Coronary artery (tissue), 2 donors: ENCODE data around the gene CLEC14A.

ENCODE experiments used
- DNase-seq: peaks from one replicate; pipeline ENCODE4 v3.0.0-alpha.2; 2017; ENCODE audit warnings: low spot score
- H3K27ac ChIP-seq, 2 donors: fragments of 200-600 bp; sonication (generic); one replicate each; pipeline ENCODE4 v1.5.1; 2016 to 2019
- H3K4me3 ChIP-seq: fragments of 200-600 bp; sonication (generic); 2 replicates; pipeline ENCODE4 v1.5.1; 2016; ENCODE audit warnings: mild to moderate bottlenecking, moderate library complexity
- TF ChIP-seq, protein P1 (sequence below): fragments of 200-600 bp; sonication (generic); IDR thresholded peaks from one replicate; pipeline ENCODE4 v1.5.1; 2019; ENCODE audit warnings: antibody characterized with exemption

CLEC14A gene, protein sequence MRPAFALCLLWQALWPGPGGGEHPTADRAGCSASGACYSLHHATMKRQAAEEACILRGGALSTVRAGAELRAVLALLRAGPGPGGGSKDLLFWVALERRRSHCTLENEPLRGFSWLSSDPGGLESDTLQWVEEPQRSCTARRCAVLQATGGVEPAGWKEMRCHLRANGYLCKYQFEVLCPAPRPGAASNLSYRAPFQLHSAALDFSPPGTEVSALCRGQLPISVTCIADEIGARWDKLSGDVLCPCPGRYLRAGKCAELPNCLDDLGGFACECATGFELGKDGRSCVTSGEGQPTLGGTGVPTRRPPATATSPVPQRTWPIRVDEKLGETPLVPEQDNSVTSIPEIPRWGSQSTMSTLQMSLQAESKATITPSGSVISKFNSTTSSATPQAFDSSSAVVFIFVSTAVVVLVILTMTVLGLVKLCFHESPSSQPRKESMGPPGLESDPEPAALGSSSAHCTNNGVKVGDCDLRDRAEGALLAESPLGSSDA

GRCh38 chr14:38255673-38256532, at the start of gene CLEC14A:
Gene CLEC14A (minus strand): TSS chr14:38256093. CDS start chr14:38256022, 71 bp downstream.
- peak within 1 kb of the TSS; percentile 74 for H3K4me3 ChIP-seq
- TF ChIP-seq, protein P1, sequence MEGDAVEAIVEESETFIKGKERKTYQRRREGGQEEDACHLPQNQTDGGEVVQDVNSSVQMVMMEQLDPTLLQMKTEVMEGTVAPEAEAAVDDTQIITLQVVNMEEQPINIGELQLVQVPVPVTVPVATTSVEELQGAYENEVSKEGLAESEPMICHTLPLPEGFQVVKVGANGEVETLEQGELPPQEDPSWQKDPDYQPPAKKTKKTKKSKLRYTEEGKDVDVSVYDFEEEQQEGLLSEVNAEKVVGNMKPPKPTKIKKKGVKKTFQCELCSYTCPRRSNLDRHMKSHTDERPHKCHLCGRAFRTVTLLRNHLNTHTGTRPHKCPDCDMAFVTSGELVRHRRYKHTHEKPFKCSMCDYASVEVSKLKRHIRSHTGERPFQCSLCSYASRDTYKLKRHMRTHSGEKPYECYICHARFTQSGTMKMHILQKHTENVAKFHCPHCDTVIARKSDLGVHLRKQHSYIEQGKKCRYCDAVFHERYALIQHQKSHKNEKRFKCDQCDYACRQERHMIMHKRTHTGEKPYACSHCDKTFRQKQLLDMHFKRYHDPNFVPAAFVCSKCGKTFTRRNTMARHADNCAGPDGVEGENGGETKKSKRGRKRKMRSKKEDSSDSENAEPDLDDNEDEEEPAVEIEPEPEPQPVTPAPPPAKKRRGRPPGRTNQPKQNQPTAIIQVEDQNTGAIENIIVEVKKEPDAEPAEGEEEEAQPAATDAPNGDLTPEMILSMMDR, result no peak
- peak; percentile 73 for DNase-seq
- peak within 1 kb of the TSS; percentile 9 to 78 for H3K27ac ChIP-seq

DNA sequence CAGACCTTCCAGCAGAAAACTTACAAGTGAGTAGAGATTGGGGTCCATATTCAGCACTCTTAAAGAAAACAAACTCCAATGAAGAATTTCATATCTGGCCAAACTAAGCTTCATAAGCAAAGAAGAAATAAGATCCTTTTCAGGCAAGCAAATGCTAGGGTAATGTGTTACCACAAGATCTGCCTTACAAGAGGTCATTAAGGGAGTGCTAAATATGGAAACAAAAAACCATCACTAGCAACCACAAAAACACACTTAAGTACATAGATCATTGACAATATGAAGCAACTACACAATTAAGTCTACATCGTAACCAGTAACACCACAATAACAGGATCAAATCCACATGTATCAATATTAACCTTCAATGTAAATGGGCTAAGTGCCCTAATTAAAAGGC, 47.1 kb upstream of the CLEC14A start:
- Histone ChIP-seq H3K27ac (no peak overlapping the region), H3K4me3 (no peak overlapping the region)
- TF ChIP-seq, protein P1, result no peak
- no peak for DNase-seq

DNA sequence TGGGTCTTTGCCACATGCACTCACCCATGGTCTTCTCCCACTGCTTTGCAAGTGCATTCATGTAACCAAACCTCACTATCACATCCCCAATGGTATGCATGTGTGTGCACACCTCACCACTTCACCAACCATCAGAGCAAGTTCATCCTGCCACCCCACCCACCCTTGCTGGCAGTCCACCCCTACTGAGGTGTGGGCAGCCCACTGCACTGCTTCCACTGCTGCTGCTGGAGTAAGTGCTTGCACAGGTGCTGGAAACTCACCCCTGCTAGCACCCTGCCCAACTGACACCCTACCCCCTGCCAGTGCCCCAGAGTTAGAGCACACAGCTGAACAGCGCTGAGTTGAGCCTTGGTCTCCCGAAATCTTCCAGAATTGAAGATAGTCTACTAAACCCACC, 46.1 kb upstream of the CLEC14A start:
- no peak for DNase-seq
- no peak overlapping the region for H3K27ac ChIP-seq
- TF ChIP-seq, protein P1, result no peak
- H3K4me3 ChIP-seq, result no peak overlapping the region

DNA sequence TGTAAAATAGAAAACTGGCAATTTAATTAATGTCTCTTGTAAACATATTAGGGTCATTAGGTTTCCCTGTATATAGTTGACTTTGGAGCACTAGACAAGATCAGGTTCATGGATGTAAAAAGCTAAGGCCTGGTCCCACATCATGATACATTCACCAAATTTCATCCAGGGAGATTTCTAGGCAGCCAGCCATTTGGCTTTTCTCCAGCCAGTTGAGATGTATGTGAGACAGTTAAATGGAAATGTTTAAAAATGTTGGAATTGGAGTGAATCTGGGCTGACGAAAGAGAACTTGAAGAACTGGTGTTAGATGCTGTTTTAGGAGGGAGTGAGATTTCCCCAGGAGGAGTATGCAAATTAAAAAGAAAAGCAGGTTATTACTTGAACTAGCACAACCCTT, 41.8 kb upstream of the CLEC14A start:
- no peak for DNase-seq
- Histone ChIP-seq H3K27ac (no peak overlapping the region), H3K4me3 (no peak overlapping the region)
- TF ChIP-seq, protein P1, result no peak

- DNase-seq, result no peak
- TF ChIP-seq, protein P1, result no peak
- no peak overlapping the region for H3K4me3 ChIP-seq
- no peak overlapping the region for H3K27ac ChIP-seq
These were observed 36.0 kb upstream of the CLEC14A start for GRCh38 chr14:38291681-38292467.

DNA sequence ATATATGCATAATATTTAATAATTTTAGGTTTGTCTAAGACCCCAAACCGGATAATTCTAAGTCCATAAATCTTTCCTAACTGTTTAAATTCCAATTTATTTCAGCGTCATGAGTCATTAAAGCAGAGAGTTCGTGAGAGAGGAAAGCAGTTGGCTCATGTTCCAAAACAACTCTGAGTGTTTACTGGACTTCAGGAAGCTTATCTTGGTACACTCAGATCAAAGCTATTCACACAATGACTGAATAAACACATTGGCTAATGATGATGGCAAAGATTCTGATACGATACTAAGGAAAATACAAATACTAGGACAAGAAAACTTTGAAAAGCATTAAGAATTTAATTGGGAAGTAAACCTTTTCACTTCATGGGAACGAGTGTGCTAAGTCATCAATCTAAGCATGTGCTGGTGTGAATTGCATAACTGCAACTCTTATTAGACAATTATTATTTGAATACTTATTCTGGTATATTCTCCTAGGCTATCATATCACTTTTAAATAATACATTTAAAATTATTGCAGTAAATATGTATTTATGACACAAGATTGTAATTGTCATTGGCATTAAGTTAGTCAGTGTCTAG, 34.8 kb upstream of the CLEC14A start:
- H3K27ac ChIP-seq, result no peak overlapping the region

More for the DNA sequence above, 34.8 kb upstream of the CLEC14A start:
- DNase-seq, result no peak
- TF ChIP-seq, protein P1, result no peak
- H3K4me3 ChIP-seq, result no peak overlapping the region
